OCI-LY7 (cell line): Measurements from ENCODE around the gene WNT3A. TPM values are rescaled to one million over a fixed set of nuclear protein-coding genes. Genes with fewer than 3 reads are reported as not detected.

Experiments used
- BruUV-seq: library from RNA; stranded (reverse); fragments of 400-500 nt; replicated peaks from 2 replicates; lab custom pipeline; 2021; lab: Mats Ljungman, UMichigan
- CTCF ChIA-PET: fragments of 300-600 bp; sonication (Branson Sonifier 250); formaldehyde crosslinking; loops from one replicate; lab custom pipeline; 2022; ENCODE audit warnings: antibody characterized with exemption; ENCODE audit not compliant: unreplicated experiment; lab: Charles Lee
- POLR2A ChIA-PET: fragments of 300-600 bp; sonication (Branson Sonifier 250); formaldehyde crosslinking; loops from one replicate; lab custom pipeline; 2022; ENCODE audit warnings: antibody characterized with exemption; lab: Charles Lee
- DNase-seq: peaks from one replicate; pipeline ENCODE4 v3.0.0-alpha.2; 2015; ENCODE audit warnings: low spot score
- H2AFZ ChIP-seq: fragments of 200-600 bp; sonication (generic), shearing (Covaris generic); 2 replicates; pipeline ENCODE4 v1.6.1; 2014; ENCODE audit warnings: mild to moderate bottlenecking, antibody characterized with exemption, low read length, moderate library complexity
- H3K27ac ChIP-seq: fragments of 200-600 bp; sonication (generic); 2 replicates; pipeline ENCODE4 v1.5.1; 2014; ENCODE audit warnings: mixed run types, low read depth, mild to moderate bottlenecking, moderate library complexity, low read length, inconsistent platforms; ENCODE audit not compliant: poor library complexity, severe bottlenecking
- H3K36me3 ChIP-seq: fragments of 200-600 bp; sonication (generic); 2 replicates; pipeline ENCODE4 v1.6.1; 2014; ENCODE audit warnings: mild to moderate bottlenecking, antibody characterized with exemption, low read length, moderate library complexity, mixed read lengths; ENCODE audit not compliant: insufficient read depth
- H3K4me1 ChIP-seq: fragments of 200-600 bp; sonication (generic); 2 replicates; pipeline ENCODE4 v1.5.1; 2014; ENCODE audit warnings: mild to moderate bottlenecking, low read length; ENCODE audit not compliant: insufficient read depth, poor library complexity, severe bottlenecking
- H3K4me2 ChIP-seq: fragments of 200-600 bp; sonication (generic); 2 replicates; pipeline ENCODE4 v1.6.1; 2014; ENCODE audit warnings: mild to moderate bottlenecking, low read length
- H3K4me3 ChIP-seq: fragments of 200-600 bp; sonication (generic); 2 replicates; pipeline ENCODE4 v1.5.1; 2014; ENCODE audit warnings: mild to moderate bottlenecking, low read depth, low read length; ENCODE audit not compliant: poor library complexity, severe bottlenecking
- H3K79me2 ChIP-seq: fragments of 200-600 bp; sonication (generic); 2 replicates; pipeline ENCODE4 v1.6.1; 2016; ENCODE audit warnings: low read depth, mild to moderate bottlenecking, low read length, moderate library complexity, mixed read lengths; ENCODE audit not compliant: insufficient read depth
- H3K9me2 ChIP-seq: fragments of 200-600 bp; sonication (generic); 2 replicates; pipeline ENCODE4 v1.6.1; 2016; ENCODE audit warnings: mild to moderate bottlenecking, low read length, mixed read lengths; ENCODE audit not compliant: insufficient read depth
- H3K9me3 ChIP-seq: fragments of 200-600 bp; sonication (generic); 2 replicates; pipeline ENCODE4 v1.6.1; 2014; ENCODE audit warnings: mild to moderate bottlenecking, mixed run types, low read length, mixed read lengths
- H4K20me1 ChIP-seq: fragments of 200-600 bp; sonication (generic); 2 replicates; pipeline ENCODE4 v1.6.1; 2014; ENCODE audit warnings: mild to moderate bottlenecking, antibody characterized with exemption, low read length, moderate library complexity, mixed read lengths; ENCODE audit not compliant: insufficient read depth
- CTCF ChIP-seq: fragments of 200-600 bp; sonication (generic); conservative IDR thresholded peaks from 2 replicates; pipeline ENCODE4 v1.5.1; 2014; ENCODE audit warnings: mild to moderate bottlenecking, antibody characterized with exemption, low read length, moderate library complexity, mixed read lengths
- EZH2phosphoT487 ChIP-seq: fragments of 200-600 bp; sonication (generic); IDR thresholded peaks from 2 replicates; pipeline ENCODE4 v1.6.1; 2018; ENCODE audit warnings: low read depth, borderline replicate concordance, mild to moderate bottlenecking, mixed run types, antibody characterized with exemption, low read length, moderate library complexity, mixed read lengths
- intact Hi-C: fragments of 100-400 bp; cut with micrococcal nuclease; formaldehyde crosslinking; loops from one replicate; pipeline ENCODE4 v1.10.0; 2022; ENCODE audit not compliant: unreplicated experiment
- total RNA-seq, 2 experiments: library from RNA; depleted of rRNA in 1 of 2; stranded (reverse); fragments of >200 nt in 1 of 2; shearing (Covaris generic) in 1 of 2; gene quantifications; 2 replicates each; pipeline ENCODE4 v1.2.3, GENCODE V29; 2014 to 2022

Gene WNT3A
- total RNA-seq, 2 experiments from 2014 or later = not detected

GRCh38 chr1:228089519-228090380 lies 83.0 kb downstream of the WNT3A start:
- TF ChIP-seq EZH2phosphoT487 = no peak
- TF ChIP-seq CTCF = no peak
- intact Hi-C loops = no loop called here
- H4K20me1 ChIP-seq = peaks cover 67% of the 10 kb centered on the region
- ChIA-PET CTCF (no interaction called here), POLR2A (interaction anchor here (0.7 kb wide), 1 partner anchor 36 kb away, joined by 3 read pairs; no protein-coding TSS in a partner anchor)
- peaks cover 94% of the 10 kb centered on the region for H3K36me3 ChIP-seq
- peak overlapping the region; percentile 48 for H3K4me2 ChIP-seq
- H3K9me3 ChIP-seq = peaks cover 18% of the 10 kb centered on the region
- BruUV-seq = no TSS peak
- peak; percentile 54 for DNase-seq
- H3K27ac ChIP-seq = no peak overlapping the region
- H2AFZ ChIP-seq = no peak overlapping the region
- peaks cover 57% of the 10 kb centered on the region for H3K4me1 ChIP-seq
- peak overlapping the region; percentile 27 for H3K4me3 ChIP-seq
- no peaks in the 10 kb centered on the region for H3K9me2 ChIP-seq
- peaks cover 100% of the 10 kb centered on the region for H3K79me2 ChIP-seq

GRCh38 chr1:228090613-228091081 lies 83.8 kb downstream of the WNT3A start:
- peaks cover 100% of the 10 kb centered on the region for H3K79me2 ChIP-seq
- no peak for DNase-seq
- intact Hi-C loops = no loop called here
- H4K20me1 ChIP-seq = peaks cover 67% of the 10 kb centered on the region
- no TSS peak for BruUV-seq
- peaks cover 25% of the 10 kb centered on the region for H3K9me3 ChIP-seq
- no peak overlapping the region for H3K4me3 ChIP-seq
- H3K9me2 ChIP-seq = no peaks in the 10 kb centered on the region
- H2AFZ ChIP-seq = no peak overlapping the region
- H3K4me2 ChIP-seq = no peak overlapping the region; the same call in 1 of the 2 replicates
- TF ChIP-seq CTCF (no peak), EZH2phosphoT487 (no peak)
- ChIA-PET CTCF (no interaction called here), POLR2A (interaction anchor here (0.7 kb wide), 1 partner anchor 9 kb away, joined by 3 read pairs; no protein-coding TSS in a partner anchor)
- peaks cover 94% of the 10 kb centered on the region for H3K36me3 ChIP-seq
- peaks cover 48% of the 10 kb centered on the region for H3K4me1 ChIP-seq
- no peak overlapping the region for H3K27ac ChIP-seq
